Activated CD4-positive, alpha-beta memory T cell treated with anti-CD3 and anti-CD28 coated beads, Interleukin-2, amount 10 ng/mL, durations not matched to agents 7 days and 5 days (primary cell): ENCODE measurements around the gene SNX18. TPM values are rescaled to one million over a fixed set of nuclear protein-coding genes. Genes with fewer than 3 reads are reported as not detected.

Experiments used
- CTCF ChIA-PET: fragments of 350-600 bp; sonication (Branson Sonifier 250); formaldehyde crosslinking; loops from one replicate; lab custom pipeline; 2021; ENCODE audit warnings: antibody characterized with exemption, inconsistent platforms; lab: Charles Lee
- POLR2A ChIA-PET: fragments of 350-600 bp; sonication (Branson Sonifier 250); formaldehyde crosslinking; loops from one replicate; lab custom pipeline; 2021; ENCODE audit warnings: antibody characterized with exemption; lab: Charles Lee
- DNase-seq: peaks from one replicate; pipeline ENCODE4 v3.0.0-alpha.2; 2020
- H3K27ac Mint-ChIP-seq: one replicate; pipeline ENCODE4 v1.8.0; 2021; ENCODE audit warnings: mild to moderate bottlenecking, mixed read lengths
- H3K27me3 Mint-ChIP-seq: one replicate; pipeline ENCODE4 v1.8.0; 2021; ENCODE audit warnings: mixed read lengths
- H3K36me3 Mint-ChIP-seq: one replicate; pipeline ENCODE4 v1.8.0; 2021; ENCODE audit warnings: low read depth, mixed read lengths
- H3K4me1 Mint-ChIP-seq: one replicate; pipeline ENCODE4 v1.8.0; 2021; ENCODE audit warnings: mixed read lengths
- H3K4me3 Mint-ChIP-seq: one replicate; pipeline ENCODE4 v1.8.0; 2021; ENCODE audit warnings: mild to moderate bottlenecking, mixed read lengths
- H3K9me3 Mint-ChIP-seq: one replicate; pipeline ENCODE4 v1.8.0; 2021; ENCODE audit warnings: mixed read lengths
- total RNA-seq, 2 experiments: library from RNA; stranded (reverse); gene quantifications; one replicate each; pipeline ENCODE4 v1.2.3, GENCODE V29; 2021

The SNX18 gene
- total RNA-seq, 2 experiments from 2014 or later, result 38.9 to 39.6 TPM

GRCh38 chr5:54521856-54522479 is 4.4 kb downstream of the SNX18 start:
- H3K27me3 Mint-ChIP-seq, result peaks cover 1% of the 10 kb centered on the region
- no peak for DNase-seq
- no peak overlapping the region for H3K27ac Mint-ChIP-seq
- ChIA-PET POLR2A (interaction anchor here (0.7 to 1.0 kb wide), 3 partner anchors 89 to 323 kb away, joined by 3 read pairs; no protein-coding TSS in a partner anchor), CTCF (interaction anchor here (0.9 to 4.4 kb wide), 3 partner anchors 221 to 345 kb away, joined by 3 to 19 read pairs (median 3); no protein-coding TSS in a partner anchor)
- H3K4me1 Mint-ChIP-seq, result peaks cover 64% of the 10 kb centered on the region
- no peaks in the 10 kb centered on the region for H3K9me3 Mint-ChIP-seq
- peaks cover 68% of the 10 kb centered on the region for H3K36me3 Mint-ChIP-seq
- peak overlapping the region; percentile 92 for H3K4me3 Mint-ChIP-seq

GRCh38 chr5:54523534-54523933 is 6.0 kb downstream of the SNX18 start:
- H3K27me3 Mint-ChIP-seq, result no peaks in the 10 kb centered on the region
- no peak overlapping the region for H3K27ac Mint-ChIP-seq
- CTCF ChIA-PET, result interaction anchor here (2.3 to 4.4 kb wide), 2 partner anchors 321 to 343 kb away, joined by 7 to 19 read pairs; no protein-coding TSS in a partner anchor
- POLR2A ChIA-PET, result interaction anchor here (0.7 kb wide), 1 partner anchor 150 kb away, joined by 3 read pairs; no protein-coding TSS in a partner anchor
- H3K9me3 Mint-ChIP-seq, result no peaks in the 10 kb centered on the region
- no peak for DNase-seq
- peaks cover 66% of the 10 kb centered on the region for H3K36me3 Mint-ChIP-seq
- H3K4me1 Mint-ChIP-seq, result peaks cover 60% of the 10 kb centered on the region
- no peak overlapping the region for H3K4me3 Mint-ChIP-seq

- POLR2A ChIA-PET, result no interaction called here
- H3K4me3 Mint-ChIP-seq, result no peak overlapping the region
- no peaks in the 10 kb centered on the region for H3K27me3 Mint-ChIP-seq
- H3K9me3 Mint-ChIP-seq, result no peaks in the 10 kb centered on the region
- CTCF ChIA-PET, result interaction anchor here (2.3 to 4.4 kb wide), 2 partner anchors 320 to 343 kb away, joined by 7 to 19 read pairs; no protein-coding TSS in a partner anchor
- H3K4me1 Mint-ChIP-seq, result peaks cover 58% of the 10 kb centered on the region
- no peak for DNase-seq
- no peak overlapping the region for H3K27ac Mint-ChIP-seq
- peaks cover 60% of the 10 kb centered on the region for H3K36me3 Mint-ChIP-seq
Observed at GRCh38 chr5:54524082-54524481, 6.5 kb downstream of the SNX18 start.

GRCh38 chr5:54524704-54525103 is 7.1 kb downstream of the SNX18 start:
- Mint-ChIP-seq H3K9me3 (no peaks in the 10 kb centered on the region), H3K4me1 (peaks cover 54% of the 10 kb centered on the region), H3K27ac (no peak overlapping the region), H3K4me3 (no peak overlapping the region), H3K36me3 (peaks cover 54% of the 10 kb centered on the region), H3K27me3 (no peaks in the 10 kb centered on the region)
- ChIA-PET POLR2A (no interaction called here), CTCF (interaction anchor here (0.6 to 4.4 kb wide), 4 partner anchors 17 to 342 kb away, joined by 4 to 19 read pairs (median 7); no protein-coding TSS in a partner anchor)
- DNase-seq, result no peak

GRCh38 chr5:54525261-54525660 is 7.7 kb downstream of the SNX18 start:
- Mint-ChIP-seq H3K4me1 (peaks cover 54% of the 10 kb centered on the region), H3K4me3 (no peak overlapping the region), H3K36me3 (peaks cover 49% of the 10 kb centered on the region), H3K9me3 (no peaks in the 10 kb centered on the region), H3K27me3 (no peaks in the 10 kb centered on the region), H3K27ac (no peak overlapping the region)
- POLR2A ChIA-PET, result no interaction called here
- no peak for DNase-seq
- CTCF ChIA-PET, result interaction anchor here (0.6 to 4.4 kb wide), 4 partner anchors 17 to 320 kb away, joined by 3 to 19 read pairs (median 6); no protein-coding TSS in a partner anchor

GRCh38 chr5:54525692-54526091 is 8.1 kb downstream of the SNX18 start:
- H3K36me3 Mint-ChIP-seq, result peaks cover 44% of the 10 kb centered on the region
- POLR2A ChIA-PET, result no interaction called here

GRCh38 chr5:54526604-54527288 is 9.2 kb downstream of the SNX18 start:
- ChIA-PET CTCF (interaction anchor here (1.0 to 1.7 kb wide), 4 partner anchors 9 to 341 kb away, joined by 3 to 7 read pairs (median 4); partner anchors contain the start of gene SNX18), POLR2A (interaction anchor here (0.6 to 1.4 kb wide), 3 partner anchors 8 to 161 kb away, joined by 3 to 4 read pairs (median 4); no protein-coding TSS in a partner anchor)
- DNase-seq, result no peak

More at GRCh38 chr5:54525692-54526091, 8.1 kb downstream of the SNX18 start:
- CTCF ChIA-PET, result interaction anchor here (0.6 to 1.6 kb wide), 2 partner anchors 16 to 319 kb away, joined by 3 to 4 read pairs; no protein-coding TSS in a partner anchor
- no peaks in the 10 kb centered on the region for H3K9me3 Mint-ChIP-seq
- H3K4me1 Mint-ChIP-seq, result peaks cover 54% of the 10 kb centered on the region
- H3K4me3 Mint-ChIP-seq, result no peak overlapping the region
- no peaks in the 10 kb centered on the region for H3K27me3 Mint-ChIP-seq
- H3K27ac Mint-ChIP-seq, result no peak overlapping the region
- DNase-seq, result no peak

GRCh38 chr5:54528633-54529209 is 11.2 kb downstream of the SNX18 start:
- no peak for DNase-seq
- Mint-ChIP-seq H3K4me1 (peaks cover 42% of the 10 kb centered on the region), H3K36me3 (peaks cover 28% of the 10 kb centered on the region), H3K27ac (no peak overlapping the region), H3K27me3 (no peaks in the 10 kb centered on the region), H3K9me3 (no peaks in the 10 kb centered on the region), H3K4me3 (no peak overlapping the region)
- ChIA-PET CTCF (interaction anchor here (2.2 kb wide), 1 partner anchor 316 kb away, joined by 7 read pairs; no protein-coding TSS in a partner anchor), POLR2A (interaction anchor here (0.7 kb wide), 1 partner anchor 16 kb away, joined by 4 read pairs; no protein-coding TSS in a partner anchor)

More at GRCh38 chr5:54526604-54527288, 9.2 kb downstream of the SNX18 start:
- H3K4me3 Mint-ChIP-seq, result no peak overlapping the region
- no peaks in the 10 kb centered on the region for H3K27me3 Mint-ChIP-seq
- peaks cover 52% of the 10 kb centered on the region for H3K4me1 Mint-ChIP-seq
- peaks cover 44% of the 10 kb centered on the region for H3K36me3 Mint-ChIP-seq
- H3K27ac Mint-ChIP-seq, result no peak overlapping the region
- no peaks in the 10 kb centered on the region for H3K9me3 Mint-ChIP-seq

GRCh38 chr5:54529565-54529964 is 12.0 kb downstream of the SNX18 start:
- CTCF ChIA-PET, result interaction anchor here (0.9 to 2.2 kb wide), 3 partner anchors 11 to 315 kb away, joined by 3 to 7 read pairs (median 6); partner anchors contain the start of gene SNX18

GRCh38 chr5:54531546-54531945 is 14.0 kb downstream of the SNX18 start:
- ChIA-PET CTCF (no interaction called here), POLR2A (no interaction called here)
- Mint-ChIP-seq H3K27me3 (no peaks in the 10 kb centered on the region), H3K9me3 (no peaks in the 10 kb centered on the region), H3K4me3 (no peak overlapping the region), H3K27ac (no peak overlapping the region), H3K36me3 (peaks cover 33% of the 10 kb centered on the region), H3K4me1 (peaks cover 32% of the 10 kb centered on the region)
- DNase-seq, result no peak

More at GRCh38 chr5:54529565-54529964, 12.0 kb downstream of the SNX18 start:
- H3K36me3 Mint-ChIP-seq, result peaks cover 27% of the 10 kb centered on the region
- H3K9me3 Mint-ChIP-seq, result no peaks in the 10 kb centered on the region
- no peak for DNase-seq
- H3K4me1 Mint-ChIP-seq, result peaks cover 40% of the 10 kb centered on the region
- POLR2A ChIA-PET, result interaction anchor here (0.7 to 1.9 kb wide), 2 partner anchors 12 to 15 kb away, joined by 4 to 7 read pairs; partner anchors contain the start of gene SNX18
- H3K4me3 Mint-ChIP-seq, result no peak overlapping the region
- H3K27me3 Mint-ChIP-seq, result no peaks in the 10 kb centered on the region
- no peak overlapping the region for H3K27ac Mint-ChIP-seq

- H3K27ac Mint-ChIP-seq, result no peak overlapping the region
- no peak overlapping the region for H3K4me3 Mint-ChIP-seq
- ChIA-PET CTCF (no interaction called here), POLR2A (interaction anchor here (0.8 to 1.0 kb wide), 2 partner anchors 15 to 211 kb away, joined by 3 read pairs; no protein-coding TSS in a partner anchor)
- no peaks in the 10 kb centered on the region for H3K27me3 Mint-ChIP-seq
- peaks cover 38% of the 10 kb centered on the region for H3K4me1 Mint-ChIP-seq
- peaks cover 41% of the 10 kb centered on the region for H3K36me3 Mint-ChIP-seq
- DNase-seq, result no peak
- no peaks in the 10 kb centered on the region for H3K9me3 Mint-ChIP-seq
Observed at GRCh38 chr5:54533541-54534190, 16.1 kb downstream of the SNX18 start.
